Endothelial cell of umbilical vein (primary cell): ENCODE results near the gene APEX1. TPM values are rescaled to one million over a fixed set of nuclear protein-coding genes. Genes with fewer than 3 reads are reported as not detected.

ENCODE experiments used
- BruUV-seq: library from RNA; stranded (reverse); fragments of 400-500 nt; replicated peaks from 2 replicates; lab custom pipeline; 2021; lab: Mats Ljungman, UMichigan
- CTCF ChIA-PET: fragments of 300-600, 350-600 bp; sonication (Branson Sonifier 250); formaldehyde crosslinking; loops from one replicate; lab custom pipeline; 2021; ENCODE audit warnings: antibody characterized with exemption, inconsistent platforms; lab: Charles Lee
- POLR2A ChIA-PET: fragments of 300-600, 350-600 bp; sonication (Branson Sonifier 250); formaldehyde crosslinking; loops from one replicate; lab custom pipeline; 2021; ENCODE audit warnings: antibody characterized with exemption, inconsistent platforms; lab: Charles Lee
- DNase-seq: peaks from one replicate; pipeline ENCODE4 v3.0.0-alpha.2; 2011; ENCODE audit warnings: low read depth, low spot score
- FAIRE-seq: peaks from 2 replicates; lab custom pipeline; 2011; peaks lifted over from hg19 to GRCh38; lab: Jason Lieb, UNC
- H2AFZ ChIP-seq: 2 replicates; pipeline ENCODE4 v1.6.0; 2012; ENCODE audit warnings: low read depth, low read length, control low read depth, inconsistent platforms
- H3K27ac ChIP-seq: 2 replicates; pipeline ENCODE4 v1.5.1; 2011; ENCODE audit warnings: low read depth, mild to moderate bottlenecking, control low read depth, low read length, moderate library complexity; ENCODE audit not compliant: insufficient read depth
- H3K27me3 ChIP-seq, 2 experiments: 2 replicates each; pipeline versions ENCODE4 v1.6.0 to v1.6.1; 2011; ENCODE audit warnings: low read length in 2 of 2, mixed read lengths in 1 of 2; ENCODE audit not compliant: control insufficient read depth in 2 of 2, insufficient read depth in 2 of 2
- H3K36me3 ChIP-seq, 2 experiments: 2 replicates in 1 of 2; 3 replicates in 1 of 2; pipeline ENCODE4 v1.5.1; 2011; ENCODE audit warnings: low read length in 2 of 2, mild to moderate bottlenecking in 1 of 2, moderate library complexity in 1 of 2; ENCODE audit not compliant: control insufficient read depth in 2 of 2, insufficient read depth in 2 of 2; ENCODE audit errors: extremely low read depth in 1 of 2
- H3K4me1 ChIP-seq: 3 replicates; pipeline ENCODE4 v1.5.1; 2011; ENCODE audit warnings: mild to moderate bottlenecking, low read length; ENCODE audit not compliant: control insufficient read depth, insufficient read depth; ENCODE audit errors: extremely low read depth
- H3K4me2 ChIP-seq: 2 replicates; pipeline ENCODE4 v1.6.1; 2011; ENCODE audit warnings: low read length, control low read depth, mixed read lengths; ENCODE audit not compliant: insufficient read depth
- H3K4me3 ChIP-seq, 3 experiments: fragments of 200-600 bp in 1 of 3; sonication (generic), shearing (Covaris generic) in 1 of 3; replicated peaks in 1 of 3; 2 replicates each; pipeline ENCODE4 v1.5.1; 2011 to 2016; ENCODE audit warnings: control low read depth in 3 of 3, low read length in 3 of 3, mild to moderate bottlenecking in 2 of 3, inconsistent platforms in 1 of 3, low read depth in 1 of 3, moderate library complexity in 1 of 3; ENCODE audit not compliant: insufficient read depth in 1 of 3
- H3K79me2 ChIP-seq: 2 replicates; pipeline ENCODE4 v1.6.0; 2012; ENCODE audit warnings: low read length, inconsistent platforms; ENCODE audit not compliant: control insufficient read depth, insufficient read depth
- H3K9ac ChIP-seq: replicated peaks from 2 replicates; pipeline ENCODE3; 2011; ENCODE audit warnings: low read length, control low read depth; ENCODE audit not compliant: insufficient read depth; ENCODE audit errors: extremely low read depth
- H3K9me1 ChIP-seq: replicated peaks from 3 replicates; pipeline ENCODE4 v1.6.0; 2011; ENCODE audit warnings: mild to moderate bottlenecking, low read length; ENCODE audit not compliant: control insufficient read depth, insufficient read depth; ENCODE audit errors: extremely low read depth
- H3K9me3 ChIP-seq: replicated peaks from 2 replicates; pipeline ENCODE4 v1.5.1; 2012; ENCODE audit warnings: low read length, inconsistent platforms; ENCODE audit not compliant: control insufficient read depth, insufficient read depth
- H4K20me1 ChIP-seq: replicated peaks from 2 replicates; pipeline ENCODE3; 2011; ENCODE audit warnings: mild to moderate bottlenecking, low read length; ENCODE audit not compliant: control insufficient read depth, insufficient read depth; ENCODE audit errors: extremely low read depth
- EZH2 ChIP-seq: IDR thresholded peaks from 2 replicates; pipeline ENCODE4 v1.6.1; 2012; ENCODE audit warnings: borderline replicate concordance, low read depth, mild to moderate bottlenecking, moderate library complexity, low read length, inconsistent platforms; ENCODE audit not compliant: severe bottlenecking
- FOS ChIP-seq: IDR thresholded peaks from 2 replicates; pipeline ENCODE4 v1.6.1; 2011; ENCODE audit warnings: mild to moderate bottlenecking, low read length, moderate library complexity, borderline replicate concordance; ENCODE audit not compliant: insufficient read depth
- GATA2 ChIP-seq: IDR thresholded peaks from 2 replicates; pipeline ENCODE4 v1.7.0; 2011; ENCODE audit warnings: low read depth, mild to moderate bottlenecking, moderate library complexity, mixed read lengths, low read length; ENCODE audit not compliant: insufficient read length, insufficient read depth
- JUN ChIP-seq: IDR thresholded peaks from 2 replicates; pipeline ENCODE4 v1.6.1; 2011; ENCODE audit warnings: borderline replicate concordance, low read depth; ENCODE audit not compliant: insufficient read length, insufficient read depth
- MYC ChIP-seq: IDR thresholded peaks from one replicate; pipeline ENCODE4 v1.6.1; 2011; ENCODE audit warnings: mild to moderate bottlenecking, low read depth, low read length
- POLR2A ChIP-seq: IDR thresholded peaks from 2 replicates; pipeline ENCODE4 v1.6.1; 2012; ENCODE audit warnings: low read depth, mild to moderate bottlenecking, control low read depth, low read length
- POLR2AphosphoS5 ChIP-seq: IDR thresholded peaks from 2 replicates; pipeline ENCODE4 v1.6.1; 2012; ENCODE audit warnings: low read depth, mild to moderate bottlenecking, control low read depth, low read length, moderate library complexity; ENCODE audit not compliant: insufficient read depth
- dilution Hi-C: fragments of 300-500 bp; cut with MboI; formaldehyde crosslinking; loops from one replicate; pipeline ENCODE4 v1.15.0; 2019; ENCODE audit warnings: low sequenced_read_pairs; ENCODE audit not compliant: extremely low pct_ligation_motif_present
- intact Hi-C: fragments of 100-400 bp; cut with micrococcal nuclease; formaldehyde crosslinking; loops from one replicate; pipeline ENCODE4 v1.10.0; 2022
- polyA plus RNA-seq, 4 experiments: library from polyadenylated mRNA; depleted of rRNA in 3 of 4; stranded (reverse) in 3 of 4; unstranded in 1 of 4; fragments of >200 nt; gene quantifications; 2 replicates each; pipeline versions ENCODE4 v1.2.1 to v1.2.3, GENCODE V29; 2011 to 2012; ENCODE audit warnings: missing spikeins in 1 of 4
- total RNA-seq: library from RNA; stranded (reverse); gene quantifications from 2 replicates; pipeline ENCODE4 v1.2.3, GENCODE V29; 2021
- TF ChIP-seq, protein P1 (sequence below): IDR thresholded peaks from 2 replicates; pipeline ENCODE4 v1.6.1; 2011; ENCODE audit not compliant: insufficient read depth, insufficient read length
- TF ChIP-seq, protein P2 (sequence below), 2 donors: IDR thresholded peaks; 1 replicate in 1 of 2; 2 replicates in 1 of 2; pipeline ENCODE4 v1.5.1; 2011; ENCODE audit warnings: low read length in 2 of 2, mild to moderate bottlenecking in 2 of 2, moderate library complexity in 2 of 2, control low read depth in 1 of 2, inconsistent platforms in 1 of 2, low read depth in 1 of 2; ENCODE audit not compliant: insufficient read depth in 1 of 2; ENCODE audit errors: extremely low read depth in 1 of 2

The APEX1 gene
- total and polyA plus RNA-seq, 2 donors (not counting 3 experiments of a cell fraction or from before 2014, with no cell fraction given), result 231 to 304 TPM

DNA sequence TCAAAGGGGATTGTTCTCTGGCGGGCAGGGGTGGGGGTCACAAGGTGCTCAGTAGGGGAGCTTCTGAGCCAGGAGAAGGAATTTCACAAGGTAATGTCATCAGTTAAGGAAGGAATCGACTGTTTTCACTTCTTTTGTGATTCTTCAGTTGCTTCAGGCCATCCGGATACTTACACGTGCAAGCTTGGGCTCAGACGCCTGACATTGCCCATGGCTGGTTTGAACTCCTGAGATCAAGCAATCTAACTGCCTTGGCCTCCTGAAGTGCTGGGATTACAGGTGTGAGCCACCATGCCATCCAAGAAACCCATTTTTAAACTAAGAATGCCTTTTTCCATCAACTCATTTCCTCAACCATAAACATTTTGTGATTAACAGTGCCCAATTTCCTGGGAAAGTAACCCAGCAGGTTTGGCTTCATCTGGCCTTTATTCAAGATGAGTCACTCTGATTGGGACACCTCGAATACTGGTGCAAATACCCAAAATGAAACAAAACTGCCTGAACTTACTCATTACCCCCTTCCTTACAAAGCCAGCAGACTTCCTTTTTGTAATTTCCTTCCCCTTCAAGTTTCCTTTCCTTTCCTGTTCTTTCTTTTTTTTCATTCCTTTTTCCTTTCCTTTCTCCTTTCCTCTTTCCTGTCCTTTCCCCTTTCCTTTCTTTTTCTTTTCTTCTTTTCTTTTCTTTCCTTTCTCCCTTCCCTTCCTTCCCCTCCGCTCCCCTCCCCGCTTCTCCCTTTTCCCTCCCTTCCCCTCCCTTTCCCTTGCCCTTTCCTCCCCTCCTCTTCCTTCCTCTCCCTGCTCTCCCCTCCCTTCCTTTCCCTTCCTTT, 40.1 kb downstream of the APEX1 start:
- ChIA-PET CTCF (interaction anchor here (1.8 kb wide), 1 partner anchor 7 kb away, joined by 4 read pairs; no protein-coding TSS in a partner anchor), POLR2A (no interaction called here)
- peak; percentile 13 for TF ChIP-seq GATA2
- TF ChIP-seq MYC, result no peak
- peak; percentile 82 for TF ChIP-seq FOS
- TF ChIP-seq JUN, result peak; percentile 66
- TF ChIP-seq EZH2, result no peak
- dilution Hi-C loops (no loop called here), intact Hi-C loops (no loop called here)
- H3K27ac ChIP-seq, result no peak overlapping the region
- H3K4me3 ChIP-seq, result no peak overlapping the region
- no peaks in the 10 kb centered on the region for H3K9me1 ChIP-seq
- no peaks in the 10 kb centered on the region for H3K79me2 ChIP-seq
- no peaks in the 10 kb centered on the region for H3K27me3 ChIP-seq
- peaks cover 30% of the 10 kb centered on the region for H3K4me1 ChIP-seq
- H3K9me3 ChIP-seq, result no peaks in the 10 kb centered on the region
- FAIRE-seq, result peak; percentile 78
- no peaks in the 10 kb centered on the region for H4K20me1 ChIP-seq
- H3K9ac ChIP-seq, result no peak overlapping the region
- no peak overlapping the region for H2AFZ ChIP-seq
- H3K36me3 ChIP-seq, result no peaks in the 10 kb centered on the region
- peak; percentile 51 for DNase-seq
- H3K4me2 ChIP-seq, result no peak overlapping the region
- no TSS peak for BruUV-seq

DNA sequence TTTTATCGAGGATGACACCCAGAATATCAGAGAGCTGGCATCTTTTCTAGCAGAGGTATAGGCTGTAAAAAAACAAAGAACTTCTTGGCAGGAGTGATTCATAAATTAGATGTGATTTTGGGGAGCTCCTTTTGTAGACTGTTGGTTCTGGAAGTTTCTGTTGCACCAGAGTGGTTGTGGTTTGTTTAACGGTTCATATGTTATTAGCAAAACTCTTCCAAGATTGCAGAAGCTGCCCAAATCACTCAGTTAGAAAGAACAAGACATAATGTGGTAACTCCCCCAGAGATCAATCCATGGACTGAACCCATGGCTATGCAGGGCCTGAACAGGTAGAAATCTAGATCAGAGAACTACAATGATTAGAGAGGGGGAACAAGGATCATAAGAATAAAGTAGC, 43.6 kb downstream of the APEX1 start:
- H3K27ac ChIP-seq, result peak overlapping the region; percentile 81
- FAIRE-seq, result no peak
- no peaks in the 10 kb centered on the region for H4K20me1 ChIP-seq
- H3K27me3 ChIP-seq, result no peaks in the 10 kb centered on the region
- H3K36me3 ChIP-seq, result no peaks in the 10 kb centered on the region
- H3K9me3 ChIP-seq, result no peaks in the 10 kb centered on the region
- H3K4me3 ChIP-seq, result no peak overlapping the region
- TF ChIP-seq POLR2A, result no peak
- no peak for TF ChIP-seq JUN
- no peak for TF ChIP-seq EZH2
- TF ChIP-seq FOS, result no peak
- TF ChIP-seq, protein P1, sequence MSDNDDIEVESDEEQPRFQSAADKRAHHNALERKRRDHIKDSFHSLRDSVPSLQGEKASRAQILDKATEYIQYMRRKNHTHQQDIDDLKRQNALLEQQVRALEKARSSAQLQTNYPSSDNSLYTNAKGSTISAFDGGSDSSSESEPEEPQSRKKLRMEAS, result no peak
- TF ChIP-seq, protein P2, sequence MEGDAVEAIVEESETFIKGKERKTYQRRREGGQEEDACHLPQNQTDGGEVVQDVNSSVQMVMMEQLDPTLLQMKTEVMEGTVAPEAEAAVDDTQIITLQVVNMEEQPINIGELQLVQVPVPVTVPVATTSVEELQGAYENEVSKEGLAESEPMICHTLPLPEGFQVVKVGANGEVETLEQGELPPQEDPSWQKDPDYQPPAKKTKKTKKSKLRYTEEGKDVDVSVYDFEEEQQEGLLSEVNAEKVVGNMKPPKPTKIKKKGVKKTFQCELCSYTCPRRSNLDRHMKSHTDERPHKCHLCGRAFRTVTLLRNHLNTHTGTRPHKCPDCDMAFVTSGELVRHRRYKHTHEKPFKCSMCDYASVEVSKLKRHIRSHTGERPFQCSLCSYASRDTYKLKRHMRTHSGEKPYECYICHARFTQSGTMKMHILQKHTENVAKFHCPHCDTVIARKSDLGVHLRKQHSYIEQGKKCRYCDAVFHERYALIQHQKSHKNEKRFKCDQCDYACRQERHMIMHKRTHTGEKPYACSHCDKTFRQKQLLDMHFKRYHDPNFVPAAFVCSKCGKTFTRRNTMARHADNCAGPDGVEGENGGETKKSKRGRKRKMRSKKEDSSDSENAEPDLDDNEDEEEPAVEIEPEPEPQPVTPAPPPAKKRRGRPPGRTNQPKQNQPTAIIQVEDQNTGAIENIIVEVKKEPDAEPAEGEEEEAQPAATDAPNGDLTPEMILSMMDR (IDR thresholded peaks at IDR 0.05; ENCODE audit: extremely low read depth in 1 of 2, insufficient read depth in 1 of 2, low read depth in 1 of 2, low read length in 2 of 2), result no peak
- no peak for TF ChIP-seq GATA2
- no peak for TF ChIP-seq POLR2AphosphoS5
- TF ChIP-seq MYC, result no peak
- H3K79me2 ChIP-seq, result no peaks in the 10 kb centered on the region
- no peak overlapping the region for H3K9ac ChIP-seq
- POLR2A ChIA-PET, result no interaction called here
- dilution Hi-C loops, result no loop called here
- H2AFZ ChIP-seq, result peak overlapping the region; percentile 23
- intact Hi-C loops, result loop anchor here (1.0 to 2.0 kb wide), 3 partner anchors 14 to 32 kb away; no protein-coding TSS in a partner anchor
- TSS peak; percentile 93 for BruUV-seq
- CTCF ChIA-PET, result interaction anchor here (0.8 to 1.6 kb wide), 3 partner anchors 11 to 29 kb away, joined by 3 to 4 read pairs (median 4); partner anchors contain the start of gene PNP
- H3K4me1 ChIP-seq, result peaks cover 36% of the 10 kb centered on the region
- peak overlapping the region; percentile 39 for H3K4me2 ChIP-seq
- H3K9me1 ChIP-seq, result no peaks in the 10 kb centered on the region
- no peak for DNase-seq
